Endothelial cell of umbilical vein (primary cell): ENCODE data around the gene NOP9. TPM values are rescaled to one million over a fixed set of nuclear protein-coding genes. Genes with fewer than 3 reads are reported as not detected.

Source experiments
- BruUV-seq: library from RNA; stranded (reverse); fragments of 400-500 nt; replicated peaks from 2 replicates; lab custom pipeline; 2021; lab: Mats Ljungman, UMichigan
- CTCF ChIA-PET: fragments of 300-600, 350-600 bp; sonication (Branson Sonifier 250); formaldehyde crosslinking; loops from one replicate; lab custom pipeline; 2021; ENCODE audit warnings: antibody characterized with exemption, inconsistent platforms; lab: Charles Lee
- POLR2A ChIA-PET: fragments of 300-600, 350-600 bp; sonication (Branson Sonifier 250); formaldehyde crosslinking; loops from one replicate; lab custom pipeline; 2021; ENCODE audit warnings: antibody characterized with exemption, inconsistent platforms; lab: Charles Lee
- DNase-seq: peaks from one replicate; pipeline ENCODE4 v3.0.0-alpha.2; 2011; ENCODE audit warnings: low read depth, low spot score
- FAIRE-seq: peaks from 2 replicates; lab custom pipeline; 2011; peaks lifted over from hg19 to GRCh38; lab: Jason Lieb, UNC
- H2AFZ ChIP-seq: 2 replicates; pipeline ENCODE4 v1.6.0; 2012; ENCODE audit warnings: low read depth, low read length, control low read depth, inconsistent platforms
- H3K27ac ChIP-seq: 2 replicates; pipeline ENCODE4 v1.5.1; 2011; ENCODE audit warnings: low read depth, mild to moderate bottlenecking, control low read depth, low read length, moderate library complexity; ENCODE audit not compliant: insufficient read depth
- H3K27me3 ChIP-seq, 2 experiments: 2 replicates each; pipeline versions ENCODE4 v1.6.0 to v1.6.1; 2011; ENCODE audit warnings: low read length in 2 of 2, mixed read lengths in 1 of 2; ENCODE audit not compliant: control insufficient read depth in 2 of 2, insufficient read depth in 2 of 2
- H3K36me3 ChIP-seq, 2 experiments: 2 replicates in 1 of 2; 3 replicates in 1 of 2; pipeline ENCODE4 v1.5.1; 2011; ENCODE audit warnings: low read length in 2 of 2, mild to moderate bottlenecking in 1 of 2, moderate library complexity in 1 of 2; ENCODE audit not compliant: control insufficient read depth in 2 of 2, insufficient read depth in 2 of 2; ENCODE audit errors: extremely low read depth in 1 of 2
- H3K4me1 ChIP-seq: 3 replicates; pipeline ENCODE4 v1.5.1; 2011; ENCODE audit warnings: mild to moderate bottlenecking, low read length; ENCODE audit not compliant: control insufficient read depth, insufficient read depth; ENCODE audit errors: extremely low read depth
- H3K4me2 ChIP-seq: 2 replicates; pipeline ENCODE4 v1.6.1; 2011; ENCODE audit warnings: low read length, control low read depth, mixed read lengths; ENCODE audit not compliant: insufficient read depth
- H3K4me3 ChIP-seq, 3 experiments: fragments of 200-600 bp in 1 of 3; sonication (generic), shearing (Covaris generic) in 1 of 3; replicated peaks in 1 of 3; 2 replicates each; pipeline ENCODE4 v1.5.1; 2011 to 2016; ENCODE audit warnings: control low read depth in 3 of 3, low read length in 3 of 3, mild to moderate bottlenecking in 2 of 3, inconsistent platforms in 1 of 3, low read depth in 1 of 3, moderate library complexity in 1 of 3; ENCODE audit not compliant: insufficient read depth in 1 of 3
- H3K79me2 ChIP-seq: 2 replicates; pipeline ENCODE4 v1.6.0; 2012; ENCODE audit warnings: low read length, inconsistent platforms; ENCODE audit not compliant: control insufficient read depth, insufficient read depth
- H3K9ac ChIP-seq: replicated peaks from 2 replicates; pipeline ENCODE3; 2011; ENCODE audit warnings: low read length, control low read depth; ENCODE audit not compliant: insufficient read depth; ENCODE audit errors: extremely low read depth
- H3K9me1 ChIP-seq: replicated peaks from 3 replicates; pipeline ENCODE4 v1.6.0; 2011; ENCODE audit warnings: mild to moderate bottlenecking, low read length; ENCODE audit not compliant: control insufficient read depth, insufficient read depth; ENCODE audit errors: extremely low read depth
- H3K9me3 ChIP-seq: replicated peaks from 2 replicates; pipeline ENCODE4 v1.5.1; 2012; ENCODE audit warnings: low read length, inconsistent platforms; ENCODE audit not compliant: control insufficient read depth, insufficient read depth
- H4K20me1 ChIP-seq: replicated peaks from 2 replicates; pipeline ENCODE3; 2011; ENCODE audit warnings: mild to moderate bottlenecking, low read length; ENCODE audit not compliant: control insufficient read depth, insufficient read depth; ENCODE audit errors: extremely low read depth
- CTCF ChIP-seq, 2 donors: IDR thresholded peaks; 1 replicate in 1 of 2; 2 replicates in 1 of 2; pipeline ENCODE4 v1.5.1; 2011; ENCODE audit warnings: low read length in 2 of 2, mild to moderate bottlenecking in 2 of 2, moderate library complexity in 2 of 2, control low read depth in 1 of 2, inconsistent platforms in 1 of 2, low read depth in 1 of 2; ENCODE audit not compliant: insufficient read depth in 1 of 2; ENCODE audit errors: extremely low read depth in 1 of 2
- EZH2 ChIP-seq: IDR thresholded peaks from 2 replicates; pipeline ENCODE4 v1.6.1; 2012; ENCODE audit warnings: borderline replicate concordance, low read depth, mild to moderate bottlenecking, moderate library complexity, low read length, inconsistent platforms; ENCODE audit not compliant: severe bottlenecking
- FOS ChIP-seq: IDR thresholded peaks from 2 replicates; pipeline ENCODE4 v1.6.1; 2011; ENCODE audit warnings: mild to moderate bottlenecking, low read length, moderate library complexity, borderline replicate concordance; ENCODE audit not compliant: insufficient read depth
- GATA2 ChIP-seq: IDR thresholded peaks from 2 replicates; pipeline ENCODE4 v1.7.0; 2011; ENCODE audit warnings: low read depth, mild to moderate bottlenecking, moderate library complexity, mixed read lengths, low read length; ENCODE audit not compliant: insufficient read length, insufficient read depth
- JUN ChIP-seq: IDR thresholded peaks from 2 replicates; pipeline ENCODE4 v1.6.1; 2011; ENCODE audit warnings: borderline replicate concordance, low read depth; ENCODE audit not compliant: insufficient read length, insufficient read depth
- MYC ChIP-seq: IDR thresholded peaks from one replicate; pipeline ENCODE4 v1.6.1; 2011; ENCODE audit warnings: mild to moderate bottlenecking, low read depth, low read length
- POLR2A ChIP-seq: IDR thresholded peaks from 2 replicates; pipeline ENCODE4 v1.6.1; 2012; ENCODE audit warnings: low read depth, mild to moderate bottlenecking, control low read depth, low read length
- POLR2AphosphoS5 ChIP-seq: IDR thresholded peaks from 2 replicates; pipeline ENCODE4 v1.6.1; 2012; ENCODE audit warnings: low read depth, mild to moderate bottlenecking, control low read depth, low read length, moderate library complexity; ENCODE audit not compliant: insufficient read depth
- dilution Hi-C: fragments of 300-500 bp; cut with MboI; formaldehyde crosslinking; loops from one replicate; pipeline ENCODE4 v1.15.0; 2019; ENCODE audit warnings: low sequenced_read_pairs; ENCODE audit not compliant: extremely low pct_ligation_motif_present
- intact Hi-C: fragments of 100-400 bp; cut with micrococcal nuclease; formaldehyde crosslinking; loops from one replicate; pipeline ENCODE4 v1.10.0; 2022
- polyA plus RNA-seq, 4 experiments: library from polyadenylated mRNA; depleted of rRNA in 3 of 4; stranded (reverse) in 3 of 4; unstranded in 1 of 4; fragments of >200 nt; gene quantifications; 2 replicates each; pipeline versions ENCODE4 v1.2.1 to v1.2.3, GENCODE V29; 2011 to 2012; ENCODE audit warnings: missing spikeins in 1 of 4
- total RNA-seq: library from RNA; stranded (reverse); gene quantifications from 2 replicates; pipeline ENCODE4 v1.2.3, GENCODE V29; 2021
- TF ChIP-seq, protein P1 (sequence below): IDR thresholded peaks from 2 replicates; pipeline ENCODE4 v1.6.1; 2011; ENCODE audit not compliant: insufficient read depth, insufficient read length

Gene NOP9
- total and polyA plus RNA-seq, 2 donors (not counting 3 experiments of a cell fraction or from before 2014, with no cell fraction given): 16.2 to 31.0 TPM

GRCh38 chr14:24260026-24260779 is 39.4 kb upstream of the NOP9 start:
- CTCF ChIA-PET: no interaction called here
- no peak overlapping the region for H3K27ac ChIP-seq
- no peaks in the 10 kb centered on the region for H3K4me1 ChIP-seq
- no peak overlapping the region for H3K4me2 ChIP-seq
- no peaks in the 10 kb centered on the region for H3K36me3 ChIP-seq
- dilution Hi-C loops (no loop called here), intact Hi-C loops (no loop called here)
- POLR2A ChIA-PET: interaction anchor here (0.6 kb wide), 1 partner anchor 40 kb away, joined by 3 read pairs; no protein-coding TSS in a partner anchor
- no peak overlapping the region for H3K9ac ChIP-seq
- no peaks in the 10 kb centered on the region for H3K9me3 ChIP-seq
- no peaks in the 10 kb centered on the region for H3K79me2 ChIP-seq
- H3K9me1 ChIP-seq: no peaks in the 10 kb centered on the region
- no TSS peak for BruUV-seq
- no peak for FAIRE-seq
- H2AFZ ChIP-seq: no peak overlapping the region
- no peaks in the 10 kb centered on the region for H4K20me1 ChIP-seq
- TF ChIP-seq POLR2AphosphoS5 (no peak), CTCF (IDR thresholded peaks at IDR 0.05; ENCODE audit: extremely low read depth in 1 of 2, insufficient read depth in 1 of 2, low read depth in 1 of 2, low read length in 2 of 2) (no peak), MYC (no peak), GATA2 (no peak), JUN (no peak), POLR2A (no peak), FOS (no peak), EZH2 (no peak)
- TF ChIP-seq, protein P1, sequence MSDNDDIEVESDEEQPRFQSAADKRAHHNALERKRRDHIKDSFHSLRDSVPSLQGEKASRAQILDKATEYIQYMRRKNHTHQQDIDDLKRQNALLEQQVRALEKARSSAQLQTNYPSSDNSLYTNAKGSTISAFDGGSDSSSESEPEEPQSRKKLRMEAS: no peak
- H3K27me3 ChIP-seq: no peaks in the 10 kb centered on the region
- DNase-seq: no peak
- no peak overlapping the region for H3K4me3 ChIP-seq
